ENCODE data around the gene SH3PXD2A.
A peak's percentile ranks its signal among the peaks of the same experiment; 100 is the strongest.
"Not testable (repeated sequence)": the region's sequence is repeated elsewhere in the genome, so short reads cannot be mapped to it uniquely, and the experiment has no call there.

Gene SH3PXD2A

DNA sequence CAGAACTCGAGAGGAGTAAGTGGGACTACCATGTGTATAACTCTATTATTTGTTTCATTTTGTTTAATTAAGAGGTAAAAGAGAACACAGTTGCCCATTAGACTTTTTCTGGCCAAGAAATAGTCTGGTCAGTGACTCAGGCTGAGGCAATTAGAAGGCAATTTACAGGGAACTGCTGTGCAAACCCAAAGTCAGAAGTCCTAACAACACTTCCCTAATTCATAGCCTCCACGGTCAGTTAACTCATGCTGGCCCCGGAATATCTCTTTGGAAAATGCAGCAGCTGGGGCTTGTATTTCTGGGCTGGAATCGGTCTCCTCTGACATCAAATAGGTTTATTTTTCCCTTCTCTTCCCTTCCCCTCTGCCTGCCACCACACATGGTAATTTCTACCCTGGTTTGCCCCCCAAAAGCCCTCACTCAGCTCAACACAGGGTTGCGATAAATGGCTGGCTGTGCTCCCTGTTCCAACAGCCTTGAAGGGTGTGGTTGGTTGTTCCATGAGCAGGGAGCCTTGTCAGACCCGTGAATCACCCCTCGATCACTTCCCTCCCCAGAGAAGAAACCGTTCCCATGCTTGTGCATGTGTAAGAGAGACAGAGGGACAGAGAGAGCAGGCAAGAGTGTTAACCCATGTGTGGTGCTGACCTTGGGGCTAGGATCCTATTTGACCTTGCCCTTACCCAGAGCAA is 5.3 kb downstream of the SH3PXD2A start:
- no peak for DNase-seq (ENCODE audit: low read depth in 1 of 2, low spot score in 1 of 2)

DNA sequence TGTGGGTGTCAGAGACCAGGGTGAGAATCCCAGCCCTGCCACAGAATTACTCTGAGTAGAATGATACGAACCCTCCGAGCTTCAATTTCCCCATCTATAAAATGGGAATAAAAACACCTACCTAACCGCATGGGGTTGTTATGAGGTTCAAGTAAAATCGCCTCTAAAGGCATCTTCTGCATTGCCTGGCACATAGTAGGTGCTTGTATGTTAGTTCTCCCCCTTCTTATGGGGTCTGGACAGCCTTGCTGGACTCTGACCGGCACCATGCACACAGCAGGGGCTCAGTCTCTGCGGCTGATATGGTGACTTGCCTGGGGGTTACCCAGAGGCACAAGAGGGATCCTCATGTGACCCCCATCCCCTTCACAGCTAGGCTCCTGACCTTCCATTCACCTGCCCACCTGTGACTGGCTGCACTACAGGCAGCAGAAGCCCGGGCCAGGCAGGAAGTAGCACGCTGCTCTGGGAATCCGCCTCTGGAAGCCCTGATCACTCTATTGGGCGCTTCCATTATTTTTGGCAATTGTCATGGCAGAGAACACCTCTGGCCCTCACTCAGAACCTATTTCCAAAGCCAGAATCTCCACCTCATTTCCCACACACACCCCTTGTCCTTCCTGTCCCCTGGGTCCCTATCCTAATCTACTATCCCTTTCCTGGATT is 6.0 kb downstream of the SH3PXD2A start:
- DNase-seq (ENCODE audit: low read depth in 1 of 2, low spot score in 1 of 2) = no peak

DNA sequence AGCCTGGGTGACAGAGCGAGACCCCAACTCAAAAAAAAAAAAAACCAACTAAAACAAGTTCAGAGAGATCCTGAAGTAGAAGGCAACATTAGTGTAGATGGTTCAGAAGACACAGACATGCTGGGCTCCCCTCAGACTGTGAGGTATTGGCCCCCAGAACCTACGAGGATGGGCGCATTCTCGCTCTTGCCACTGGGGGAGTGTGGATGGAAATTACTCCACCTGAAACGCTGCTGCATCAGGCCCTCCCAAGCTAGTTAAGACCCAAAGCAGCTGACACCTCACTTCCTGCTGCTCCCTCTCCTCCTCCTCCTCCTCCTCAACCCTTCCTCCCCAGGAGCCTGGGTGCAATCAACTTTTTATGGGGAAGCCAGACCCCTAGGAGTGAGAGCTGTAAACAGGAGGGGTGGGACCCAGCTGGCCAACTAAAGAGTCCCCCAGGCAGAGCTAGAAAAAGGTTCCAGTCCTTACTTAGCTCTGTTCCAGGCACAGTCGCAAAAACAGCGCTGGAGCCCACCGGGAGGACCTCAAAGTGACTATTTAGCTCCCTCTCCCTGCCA is 7.4 kb downstream of the SH3PXD2A start:
- DNase-seq (ENCODE audit: low read depth in 1 of 2, low spot score in 1 of 2) = no peak

DNA sequence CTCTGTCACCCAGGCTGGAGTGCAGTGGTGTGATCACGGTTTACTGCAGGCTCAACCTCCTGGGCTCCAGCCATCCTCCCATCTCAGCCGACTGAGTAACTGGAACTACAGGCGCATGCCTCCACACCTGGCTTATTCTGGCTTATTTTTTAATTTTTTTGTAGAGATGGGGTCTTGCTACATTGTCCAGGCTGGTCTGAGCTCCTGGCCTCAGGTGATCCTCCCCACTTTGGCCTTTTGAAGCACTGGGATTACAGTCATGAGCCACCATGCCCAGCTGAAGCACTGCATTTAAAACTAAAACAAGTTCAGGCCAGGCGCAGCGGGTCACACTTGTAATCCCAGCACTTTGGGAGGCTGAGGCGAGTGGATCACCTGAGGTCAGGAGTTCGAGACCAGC is 8.0 kb downstream of the SH3PXD2A start:
- no peak for DNase-seq (ENCODE audit: low read depth in 1 of 2, low spot score in 1 of 2)

DNA sequence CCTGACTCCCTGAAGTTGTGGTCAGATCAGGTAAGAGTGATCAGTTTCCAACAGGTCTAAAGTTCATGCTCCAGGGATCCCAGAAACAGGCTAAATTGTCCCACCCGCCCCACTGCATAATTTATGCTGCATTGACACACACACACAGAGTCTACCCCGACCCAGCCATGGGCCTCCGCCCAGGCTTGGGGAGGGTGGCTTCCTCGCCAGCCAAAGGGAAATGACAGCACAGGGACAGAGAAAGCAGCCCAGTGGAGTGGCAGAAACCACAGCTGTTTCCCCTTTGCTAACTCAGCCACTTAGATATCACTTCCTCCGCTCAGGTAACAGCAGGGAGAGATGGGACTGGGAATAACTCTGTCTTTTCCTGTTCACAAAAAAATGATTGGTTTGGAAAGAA is 9.4 kb downstream of the SH3PXD2A start:
- peak in 1 of 2 donors; percentile 10 for DNase-seq (ENCODE audit: low read depth in 1 of 2, low spot score in 1 of 2)

DNA sequence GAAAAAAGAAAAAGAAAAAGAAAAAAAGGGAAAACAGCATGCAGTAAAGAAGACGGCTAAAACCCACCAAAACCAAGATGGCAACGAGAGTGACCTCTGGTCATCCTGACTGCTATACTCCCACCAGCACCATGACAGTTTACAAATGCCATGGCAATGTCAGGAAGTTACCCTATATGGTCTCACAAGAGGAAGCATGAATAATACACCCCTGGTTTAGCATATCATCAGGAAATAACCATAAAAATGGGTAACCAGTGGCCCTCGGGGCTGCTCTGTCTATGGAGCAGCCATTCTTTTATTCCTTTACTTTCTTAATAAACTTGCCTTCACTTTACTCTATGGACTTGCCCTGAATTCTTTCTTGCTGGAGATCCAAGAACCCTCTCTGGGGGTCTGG is 10.0 kb downstream of the SH3PXD2A start:
- DNase-seq (ENCODE audit: low read depth in 1 of 2, low spot score in 1 of 2) = not testable (repeated sequence)

DNA sequence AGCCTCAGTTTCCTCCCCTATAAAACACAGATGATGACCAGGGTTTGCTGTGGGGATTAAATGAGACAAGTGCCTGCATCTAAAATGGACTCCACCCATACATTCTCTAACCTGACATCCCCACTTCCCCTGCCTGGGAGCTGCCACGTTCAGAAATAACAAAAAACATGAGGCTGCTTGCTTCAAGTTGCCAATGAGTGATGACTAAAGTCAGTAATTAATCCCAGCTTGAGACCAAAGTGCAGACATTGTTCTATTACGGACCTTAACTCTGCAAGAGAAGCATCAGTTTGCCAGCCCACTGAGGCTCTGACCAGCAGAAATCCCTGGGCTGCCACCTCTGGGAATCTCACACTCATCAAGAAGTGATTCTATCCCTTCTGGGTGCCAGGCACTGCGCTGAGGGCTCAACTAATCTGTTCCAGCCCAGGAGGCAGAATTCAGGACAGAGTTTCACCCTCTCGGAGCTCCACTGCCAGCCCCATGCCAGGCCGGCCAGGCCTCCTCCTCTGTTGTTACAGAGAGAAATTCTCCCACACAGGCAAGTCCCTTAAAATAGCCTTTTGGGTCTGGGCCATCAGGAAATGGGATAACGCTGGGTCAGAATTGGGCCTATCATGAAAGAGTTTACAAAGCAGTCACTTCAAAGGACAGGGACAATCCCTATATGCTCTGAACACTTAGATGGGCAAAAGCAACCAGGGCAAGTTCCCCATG is 11.4 kb downstream of the SH3PXD2A start:
- no peak for DNase-seq (ENCODE audit: low read depth in 1 of 2, low spot score in 1 of 2)

DNA sequence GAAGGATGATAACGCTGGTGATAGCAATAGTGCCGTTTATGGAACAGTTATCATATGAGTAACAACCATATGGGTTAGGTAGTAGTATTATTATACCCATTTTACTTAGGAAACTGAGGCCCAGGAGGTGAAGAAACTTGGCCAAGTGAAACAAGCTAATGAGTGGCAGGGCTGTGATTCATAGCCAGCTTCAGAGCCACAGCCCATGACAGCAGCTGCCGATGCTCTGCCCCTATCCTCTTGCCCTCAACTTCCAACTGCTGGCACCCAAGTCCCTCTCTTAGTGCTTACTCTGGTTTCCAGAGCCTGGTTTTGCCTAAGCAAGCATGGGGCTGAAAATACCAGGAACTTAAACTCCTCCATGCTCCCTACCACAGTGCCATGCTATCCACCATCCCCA is 12.3 kb downstream of the SH3PXD2A start:
- no peak for DNase-seq (ENCODE audit: low read depth in 1 of 2, low spot score in 1 of 2)

DNA sequence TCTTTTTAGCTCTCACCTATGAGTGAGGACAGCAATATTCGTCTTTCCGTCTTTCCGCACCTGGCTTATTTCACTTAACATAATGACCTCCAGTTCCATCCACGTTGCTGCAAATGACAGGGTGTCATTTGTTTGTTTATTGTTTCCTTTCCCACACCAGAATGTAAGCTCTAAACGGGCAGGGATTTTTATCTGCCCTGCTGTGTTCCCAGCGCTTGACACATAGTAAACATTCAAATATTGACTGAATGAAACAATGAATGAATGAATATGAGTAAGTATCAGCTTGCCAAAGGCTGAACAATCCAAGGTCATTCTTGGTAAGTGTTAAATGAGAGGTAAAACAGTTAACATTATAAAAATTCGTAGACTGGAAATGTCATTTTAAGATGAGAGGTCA is 12.8 kb downstream of the SH3PXD2A start:
- no peak for DNase-seq (ENCODE audit: low read depth in 1 of 2, low spot score in 1 of 2)

DNA sequence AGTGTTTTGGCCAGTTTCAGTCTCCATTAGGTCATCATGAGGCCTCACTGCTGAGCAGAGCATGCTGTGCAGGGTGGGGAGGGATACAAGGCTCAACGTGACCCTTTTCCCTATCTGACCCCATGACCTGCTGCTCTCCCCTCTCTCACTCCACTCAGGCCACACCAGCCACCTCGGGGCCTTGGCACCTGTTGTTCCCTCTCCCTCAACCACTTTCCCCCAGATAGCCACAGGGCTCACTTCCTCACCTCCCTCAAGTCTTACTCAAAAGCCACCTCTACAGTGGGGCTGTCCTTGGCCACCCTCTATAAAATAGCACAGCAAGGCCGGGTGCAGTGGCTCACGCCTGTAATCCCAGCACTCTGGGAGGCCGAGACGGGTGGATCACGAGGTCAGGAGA is 13.9 kb downstream of the SH3PXD2A start:
- no peak for DNase-seq (ENCODE audit: low read depth in 1 of 2, low spot score in 1 of 2)

DNA sequence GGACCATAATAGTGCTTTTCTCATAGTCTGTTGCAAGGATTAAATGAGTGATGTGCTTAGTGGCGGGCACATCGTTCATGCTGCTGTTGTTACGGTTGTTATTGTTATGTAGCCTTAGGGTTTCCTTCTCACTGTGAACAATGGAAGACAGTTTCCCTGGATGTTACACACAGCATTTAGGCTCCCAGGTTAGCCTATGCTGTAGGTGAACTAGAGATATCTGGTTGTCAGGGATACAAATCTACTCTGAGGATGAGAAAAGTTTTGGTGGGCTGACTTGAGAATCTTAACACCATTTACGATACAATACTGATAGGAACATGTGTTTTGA is 14.7 kb downstream of the SH3PXD2A start:
- no peak for DNase-seq (ENCODE audit: low read depth in 1 of 2, low spot score in 1 of 2)

DNA sequence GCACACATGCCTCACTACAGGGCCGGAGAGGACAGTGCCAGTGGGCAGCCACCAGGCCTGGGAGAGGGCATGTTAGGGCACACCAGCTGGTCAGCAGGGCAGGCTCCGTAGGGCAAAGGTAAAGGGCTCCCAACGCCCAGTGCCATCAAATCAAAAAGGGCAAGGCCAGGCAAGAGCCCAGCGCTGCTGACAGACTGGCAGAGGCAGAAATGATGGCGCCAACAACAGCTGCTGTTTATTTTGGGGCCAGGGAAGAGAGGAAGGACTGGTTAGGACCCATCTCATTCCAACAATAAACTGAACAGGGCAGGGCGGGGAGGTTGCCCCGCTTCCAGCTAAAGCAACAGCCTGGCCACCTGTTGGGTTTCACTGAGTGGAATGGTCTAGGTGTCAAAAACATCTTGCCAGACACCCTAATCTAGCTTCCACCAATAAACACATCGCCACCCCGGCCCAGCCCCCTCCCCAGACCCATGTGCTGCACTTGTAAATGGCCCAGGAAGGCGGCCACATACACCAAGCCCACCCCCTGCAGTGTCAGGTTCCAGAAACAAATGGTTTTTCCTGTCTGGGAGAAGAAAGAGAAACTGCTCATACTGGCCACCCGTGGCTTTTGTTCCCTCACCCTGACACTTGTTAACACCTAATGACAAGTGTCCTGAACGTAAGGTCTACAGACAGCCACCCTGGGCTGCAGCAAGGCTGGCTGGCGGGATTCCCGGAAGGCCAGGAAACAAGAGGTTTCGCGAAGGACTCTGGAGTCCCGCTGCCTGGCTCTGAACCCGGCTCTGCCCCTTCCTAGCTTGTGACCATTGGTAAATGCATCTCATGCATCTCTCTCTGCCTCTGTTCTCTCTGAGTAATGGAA is 15.3 kb downstream of the SH3PXD2A start:
- DNase-seq (ENCODE audit: low read depth in 1 of 2, low spot score in 1 of 2) = no peak

DNA sequence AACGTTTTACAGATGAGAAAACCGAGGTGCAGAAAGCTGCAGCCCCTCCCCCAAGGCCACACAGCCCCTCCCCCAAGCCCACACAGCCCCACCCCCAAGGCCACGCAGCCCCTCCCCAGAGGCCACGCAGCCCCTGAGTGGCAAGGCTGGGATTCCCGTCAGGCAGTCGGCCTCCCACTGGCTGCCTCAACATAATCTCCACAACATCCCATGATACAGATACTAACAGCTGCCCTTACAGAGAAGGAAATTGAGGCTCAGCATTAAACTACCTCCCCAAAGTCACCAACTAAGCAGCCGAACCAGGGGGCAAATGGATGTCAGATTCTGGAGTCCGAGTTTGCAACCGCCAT is 15.9 kb downstream of the SH3PXD2A start:
- DNase-seq (ENCODE audit: low read depth in 1 of 2, low spot score in 1 of 2) = no peak

DNA sequence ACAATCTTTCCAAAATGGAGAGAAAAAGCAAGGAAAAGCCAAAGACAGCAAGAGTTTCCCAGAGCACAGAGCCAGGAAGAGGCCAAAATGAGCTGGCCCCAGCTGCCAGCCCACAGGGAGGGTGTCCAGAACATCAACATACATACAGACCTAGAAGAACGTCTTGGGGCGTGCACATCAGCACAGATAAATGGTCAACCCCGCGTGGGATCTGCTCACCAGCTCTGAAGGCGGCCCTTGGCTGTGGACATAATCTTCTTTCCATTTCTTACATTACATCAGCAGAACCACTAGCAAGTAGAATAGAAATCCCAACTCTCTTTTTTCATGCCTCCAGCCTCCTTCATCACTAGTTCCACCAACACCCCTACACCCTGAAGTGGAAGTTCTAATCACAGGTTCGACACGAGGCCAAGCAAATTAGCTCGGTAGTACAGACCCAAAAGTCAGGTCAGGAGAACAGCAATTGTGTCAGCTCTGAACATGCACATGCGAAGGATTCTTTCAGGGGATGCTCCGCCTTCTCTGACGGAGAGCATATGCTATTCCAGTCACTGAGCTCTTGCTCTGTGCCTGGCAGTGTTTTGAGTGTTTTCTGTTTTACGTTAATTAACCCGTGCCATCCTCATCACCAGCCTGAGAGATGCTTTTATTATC is 16.4 kb downstream of the SH3PXD2A start:
- DNase-seq (ENCODE audit: low read depth in 1 of 2, low spot score in 1 of 2) = no peak

DNA sequence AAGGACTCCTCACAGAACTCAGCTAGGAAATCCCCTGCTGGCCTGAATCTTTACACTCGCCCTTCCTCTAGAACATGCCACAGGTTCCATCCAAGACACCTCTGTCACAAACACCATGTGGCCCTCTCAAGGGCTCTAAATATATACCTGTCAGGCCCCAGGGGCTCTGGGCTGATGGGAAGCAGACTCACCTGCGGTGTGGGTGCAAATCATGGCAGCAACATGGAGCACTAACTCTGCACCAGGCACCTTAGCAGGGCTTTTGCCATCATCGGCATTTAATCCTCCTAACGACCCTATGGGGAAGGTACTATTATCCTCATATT is 17.3 kb downstream of the SH3PXD2A start:
- no peak for DNase-seq (ENCODE audit: low read depth in 1 of 2, low spot score in 1 of 2)

DNA sequence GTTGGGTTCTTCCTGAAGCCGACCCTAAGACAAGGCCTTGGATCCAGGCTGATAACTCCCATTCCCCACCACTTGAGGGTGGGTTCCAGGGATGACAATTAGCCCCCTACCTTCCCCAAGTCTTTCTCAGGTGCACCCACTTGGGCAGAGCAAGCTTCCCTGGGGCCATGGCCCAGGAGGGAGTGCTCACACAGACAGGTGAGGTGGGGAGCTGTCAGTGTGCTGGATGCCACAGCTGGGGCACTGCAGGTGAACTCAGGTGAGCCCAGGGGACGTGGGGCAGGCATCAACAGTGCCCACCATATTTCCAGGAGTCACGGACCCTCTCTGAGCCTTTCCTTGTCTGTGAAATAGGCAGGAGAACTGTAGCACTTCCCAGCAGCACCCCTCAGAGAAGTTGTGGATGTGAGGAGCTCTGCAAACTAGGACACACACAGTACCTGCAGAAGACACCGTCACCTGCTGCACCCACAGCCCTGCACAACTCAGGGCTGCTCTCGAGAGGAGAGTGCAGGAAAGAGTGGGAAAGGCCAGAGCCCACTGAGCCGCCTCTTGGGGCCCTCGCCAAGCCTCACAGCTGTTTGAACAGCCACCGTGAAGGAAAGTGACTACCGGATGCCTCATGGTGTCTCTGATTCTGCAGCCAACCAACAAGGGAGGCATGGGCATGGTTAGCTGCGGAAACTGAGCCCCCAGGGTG is 17.9 kb downstream of the SH3PXD2A start:
- no peak for DNase-seq (ENCODE audit: low read depth in 1 of 2, low spot score in 1 of 2)

DNA sequence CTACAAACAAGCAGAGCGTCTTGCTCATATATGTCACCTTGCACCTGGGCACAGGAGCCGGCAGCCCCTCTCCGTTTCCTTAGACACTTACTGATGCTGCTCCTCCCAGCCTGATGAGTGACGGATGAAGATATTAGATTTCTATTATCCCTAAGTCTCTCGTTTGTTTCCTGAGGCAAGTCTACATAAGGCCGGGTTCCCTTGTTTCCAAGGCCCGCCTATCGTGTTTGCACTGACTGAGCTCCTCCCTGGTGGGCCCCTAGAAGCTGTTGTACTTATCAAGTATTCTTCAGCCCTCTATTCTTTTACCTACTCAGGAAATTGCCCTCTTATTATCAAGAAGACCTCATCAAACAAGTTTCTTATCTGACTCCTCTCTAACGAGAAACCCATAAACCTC is 18.5 kb downstream of the SH3PXD2A start:
- no peak for DNase-seq (ENCODE audit: low read depth in 1 of 2, low spot score in 1 of 2)

DNA sequence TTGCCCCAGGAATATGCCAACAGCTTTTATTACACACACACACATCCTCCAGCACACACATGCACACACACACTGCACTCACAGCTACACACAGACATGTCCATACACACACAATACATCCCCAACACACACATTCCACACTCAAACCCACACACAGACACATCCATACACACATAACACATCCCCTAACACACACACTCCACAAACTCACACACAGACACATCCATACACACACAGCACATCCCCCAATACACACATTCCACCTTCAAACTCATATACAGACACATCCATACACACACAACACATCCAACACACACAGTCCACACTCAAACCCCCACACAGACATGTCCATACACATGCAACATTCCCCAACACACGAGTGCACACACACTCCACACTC is 19.1 kb downstream of the SH3PXD2A start:
- DNase-seq (ENCODE audit: low read depth in 1 of 2, low spot score in 1 of 2) = no peak

DNA sequence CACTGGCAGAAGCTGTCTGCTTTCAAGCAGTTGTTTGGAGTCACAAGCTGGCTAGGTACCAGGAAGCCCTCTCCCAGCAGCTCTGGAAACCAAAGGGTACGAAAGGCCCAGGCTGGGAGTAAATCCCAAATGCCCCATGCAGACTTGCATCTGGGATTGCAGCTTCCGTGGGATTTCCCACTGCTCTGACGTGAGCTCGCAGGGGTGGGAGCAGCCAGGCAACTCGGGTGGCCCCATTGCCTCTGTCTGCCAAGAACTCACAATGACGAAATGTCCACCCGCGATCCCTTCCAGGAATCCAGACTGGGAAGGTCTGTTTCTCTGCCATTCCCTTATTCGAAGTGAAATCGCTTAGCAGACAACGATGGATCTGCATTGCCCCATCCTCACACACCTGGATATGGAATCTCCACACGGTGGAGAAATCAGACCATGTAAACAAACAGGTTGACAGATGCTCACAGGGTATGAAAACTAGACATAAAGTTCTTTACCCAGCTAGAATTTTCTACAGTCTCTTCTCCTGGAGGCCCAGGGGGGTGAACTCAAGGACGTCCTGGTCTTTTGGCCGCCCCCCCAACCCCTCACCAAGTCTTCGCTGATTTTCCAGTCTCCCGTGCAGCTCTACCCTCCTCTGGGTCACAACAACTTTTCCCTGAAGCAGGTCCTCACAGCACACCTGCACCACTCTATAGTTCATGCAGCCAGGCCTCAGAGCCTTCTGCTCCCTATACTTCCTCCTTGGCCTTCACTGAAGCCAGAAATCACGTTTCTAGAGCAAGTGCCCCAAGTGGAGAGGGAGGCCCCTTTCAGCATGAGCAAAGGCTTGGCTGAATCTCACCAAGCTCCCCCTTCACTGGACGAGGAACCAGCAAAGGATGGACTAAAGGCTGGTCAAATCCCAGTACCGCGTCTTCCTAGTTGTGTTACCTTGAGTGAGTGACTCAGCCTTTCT is 20.0 kb downstream of the SH3PXD2A start:
- DNase-seq (ENCODE audit: low read depth in 1 of 2, low spot score in 1 of 2) = no peak
